Measurements from ENCODE around the gene STK39.

Gene STK39

DNA sequence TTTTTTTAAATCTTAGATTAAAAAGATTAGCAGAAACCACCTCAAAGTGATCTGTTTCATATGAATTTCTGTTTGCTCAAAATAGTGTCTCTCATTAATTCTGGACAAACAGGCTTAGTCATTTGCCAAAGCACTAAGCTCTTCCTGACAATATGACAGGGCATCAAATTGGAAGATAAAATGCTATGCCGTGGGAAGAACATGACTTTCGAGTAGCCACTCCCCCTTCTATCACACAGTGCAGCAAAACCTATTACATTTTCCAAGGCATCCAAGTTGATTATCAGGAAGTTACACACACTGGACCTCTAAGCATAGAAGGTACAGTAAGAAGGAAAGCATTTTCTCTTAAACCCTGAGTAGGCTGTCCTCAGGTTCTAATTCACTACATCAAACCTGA, 89.5 kb downstream of the STK39 start:
- no peak for DNase-seq (ENCODE audit: low read depth)

DNA sequence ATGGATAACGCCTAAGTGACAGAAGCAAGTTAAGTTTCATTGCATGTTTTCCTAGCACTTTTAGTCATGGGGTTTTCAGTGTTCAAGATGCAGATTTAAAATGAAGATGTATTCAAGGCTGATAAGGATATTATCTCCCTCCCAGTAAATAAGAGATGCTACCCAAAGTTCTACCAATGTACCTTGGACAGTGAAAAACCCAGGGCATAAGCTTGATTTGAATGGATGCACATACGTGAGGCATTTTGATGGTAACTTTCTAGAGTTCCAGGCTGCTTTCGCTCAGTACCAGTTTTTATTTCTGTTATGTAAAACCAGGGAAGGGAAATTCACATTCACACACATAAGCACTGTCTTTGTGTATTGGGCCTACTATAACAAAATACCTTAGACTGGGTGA, 90.3 kb downstream of the STK39 start:
- DNase-seq (ENCODE audit: low read depth), result no peak

GRCh38 chr2:168156661-168157060, 90.7 kb downstream of the STK39 start:
- DNase-seq (ENCODE audit: low read depth), result no peak

DNA sequence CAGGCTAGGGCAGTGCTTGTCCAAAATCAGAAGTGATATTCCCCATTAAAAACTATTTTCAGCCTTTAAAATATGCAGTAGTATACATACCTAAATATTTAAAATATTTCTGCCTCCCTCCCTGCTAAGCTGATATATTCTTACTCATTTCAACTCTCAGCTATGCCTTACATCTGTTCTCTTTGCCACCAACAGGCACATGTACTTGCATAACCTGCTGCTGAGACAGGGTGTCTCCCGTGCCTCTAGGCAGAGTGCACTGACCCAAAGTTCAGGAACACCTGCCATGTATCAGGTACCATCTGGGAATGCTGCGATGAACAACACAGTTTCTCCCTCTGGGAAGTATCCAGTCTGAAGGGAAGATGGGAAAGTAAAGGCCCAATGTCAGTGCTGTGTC, 91.7 kb downstream of the STK39 start:
- no peak for DNase-seq (ENCODE audit: low read depth)

- DNase-seq (ENCODE audit: low read depth), result no peak
Measured at GRCh38 chr2:168155046-168155445, 92.3 kb downstream of the STK39 start.

DNA sequence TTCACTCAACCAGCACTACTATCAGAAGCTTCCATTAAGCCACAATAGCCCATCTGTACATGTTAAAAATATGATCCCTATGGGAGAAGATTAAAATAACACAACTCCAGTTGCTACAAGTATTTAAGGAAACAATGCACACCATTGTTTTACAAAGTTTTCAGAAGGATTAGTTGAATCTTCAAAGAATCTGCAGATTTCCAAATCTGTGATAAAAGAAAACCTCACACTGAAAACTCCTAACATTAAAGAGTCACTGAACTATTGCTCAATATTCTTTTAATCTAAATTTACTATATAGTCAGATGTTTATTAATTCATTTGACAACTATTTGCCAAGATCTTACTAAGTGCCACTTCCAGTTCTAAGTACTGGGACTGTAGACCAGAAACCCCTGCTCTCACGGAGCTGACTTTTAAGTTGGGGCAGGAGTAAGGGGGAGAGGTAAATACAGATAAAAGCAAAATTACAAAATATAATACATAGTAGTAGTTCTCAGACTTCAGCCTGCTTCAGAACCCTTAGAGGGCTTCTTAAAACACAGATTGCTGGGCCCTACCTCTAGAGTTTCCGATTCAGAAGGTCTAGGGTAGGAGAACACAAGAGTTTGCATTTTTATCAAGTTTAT, 94.4 kb downstream of the STK39 start:
- no peak for DNase-seq (ENCODE audit: low read depth)

DNA sequence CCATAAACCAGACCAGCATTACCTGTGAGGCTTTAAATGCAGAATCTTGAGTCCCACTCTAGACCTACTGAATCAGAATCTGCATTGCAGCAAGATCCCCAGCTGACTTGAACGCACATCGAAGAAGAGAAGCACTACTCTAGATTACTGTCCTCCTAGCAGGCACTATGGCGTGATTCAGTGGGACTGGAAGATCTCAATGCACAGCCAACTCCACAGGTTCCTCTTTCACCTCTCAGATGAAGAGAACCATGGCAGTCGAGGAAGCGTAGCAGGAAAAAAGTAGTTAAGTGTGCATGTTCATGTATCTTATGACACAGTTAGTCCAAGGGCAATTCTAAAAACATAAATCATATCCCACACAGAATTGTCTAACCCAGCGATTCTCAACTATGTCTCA, 97.4 kb downstream of the STK39 start:
- no peak for DNase-seq (ENCODE audit: low read depth)

GRCh38 chr2:168149150-168149974, 98.0 kb downstream of the STK39 start:
- no peak for DNase-seq (ENCODE audit: low read depth)

DNA sequence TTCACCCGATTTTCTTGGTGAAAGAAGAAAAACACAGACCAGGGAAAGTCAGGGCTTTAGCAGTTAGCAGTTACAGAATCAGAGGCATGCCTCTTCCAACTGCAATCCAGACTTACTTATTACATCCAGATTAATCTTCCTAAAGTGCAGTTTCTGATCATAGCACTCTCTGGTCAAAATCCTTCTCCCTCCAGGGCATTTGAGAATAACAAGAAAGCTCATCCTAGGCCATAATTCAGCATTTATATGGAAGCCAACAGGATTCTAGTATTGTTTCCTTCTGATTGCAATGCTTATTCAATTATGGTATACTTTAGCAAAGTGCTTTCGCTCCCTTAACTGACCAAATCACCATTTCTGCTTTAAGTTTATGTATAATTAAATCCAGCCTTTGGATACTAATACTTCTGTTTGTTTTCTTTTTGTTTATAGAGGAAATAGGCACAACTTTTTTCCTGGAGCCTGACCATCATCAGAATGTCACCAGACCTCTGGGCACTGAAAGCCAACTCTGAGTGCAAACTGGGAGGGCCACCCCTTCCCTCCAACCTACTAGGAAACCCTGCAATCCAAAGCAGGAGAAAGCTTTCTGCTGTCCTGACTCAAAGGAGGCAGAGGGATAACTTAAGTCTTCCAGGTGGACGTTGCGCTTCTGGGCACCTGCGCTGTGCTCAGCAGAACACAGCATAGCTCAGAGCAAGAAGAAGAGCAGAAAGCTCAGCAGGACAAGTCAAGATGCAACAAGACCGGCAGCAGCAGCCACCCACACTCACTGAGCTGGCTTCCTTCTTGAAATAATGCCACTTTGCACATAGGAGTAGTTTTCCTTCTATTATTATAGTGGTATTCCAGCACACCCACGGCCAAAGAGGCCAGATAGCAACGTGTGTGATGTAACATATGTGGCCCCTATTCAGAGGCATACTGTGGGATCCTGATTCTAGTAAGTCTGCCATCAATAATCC, 99.3 kb downstream of the STK39 start:
- no peak for DNase-seq (ENCODE audit: low read depth)

GRCh38 chr2:168146892-168147810, 100.2 kb downstream of the STK39 start:
- no peak for DNase-seq (ENCODE audit: low read depth)

GRCh38 chr2:168145426-168146310, 101.7 kb downstream of the STK39 start:
- no peak for DNase-seq (ENCODE audit: low read depth)

DNA sequence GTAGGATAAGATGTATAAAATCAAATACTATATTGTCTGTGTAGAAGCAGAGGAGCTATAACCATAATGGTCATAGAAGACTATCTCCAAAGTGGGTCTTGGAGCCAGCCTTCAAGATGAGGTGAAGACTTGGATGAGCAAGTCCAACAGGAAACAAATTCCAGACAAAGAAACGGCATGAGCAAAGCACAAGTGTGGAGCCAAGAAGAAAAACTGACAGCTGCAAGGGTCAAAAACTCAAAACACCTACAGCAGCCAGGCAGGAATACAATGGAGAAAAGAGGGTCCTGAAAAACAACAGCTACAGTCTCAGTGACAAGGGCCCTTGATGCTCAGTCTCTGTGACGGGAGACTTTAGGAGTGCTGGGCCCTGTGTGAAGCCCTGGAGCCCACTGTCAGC, 102.4 kb downstream of the STK39 start:
- no peak for DNase-seq (ENCODE audit: low read depth)

- DNase-seq (ENCODE audit: low read depth), result no peak
Measured at GRCh38 chr2:168143813-168144212, 103.6 kb downstream of the STK39 start.

GRCh38 chr2:168140892-168141291, 106.5 kb downstream of the STK39 start:
- DNase-seq (ENCODE audit: low read depth), result no peak

- no peak for DNase-seq (ENCODE audit: low read depth)
Measured at GRCh38 chr2:168139852-168140251, 107.5 kb downstream of the STK39 start.

DNA sequence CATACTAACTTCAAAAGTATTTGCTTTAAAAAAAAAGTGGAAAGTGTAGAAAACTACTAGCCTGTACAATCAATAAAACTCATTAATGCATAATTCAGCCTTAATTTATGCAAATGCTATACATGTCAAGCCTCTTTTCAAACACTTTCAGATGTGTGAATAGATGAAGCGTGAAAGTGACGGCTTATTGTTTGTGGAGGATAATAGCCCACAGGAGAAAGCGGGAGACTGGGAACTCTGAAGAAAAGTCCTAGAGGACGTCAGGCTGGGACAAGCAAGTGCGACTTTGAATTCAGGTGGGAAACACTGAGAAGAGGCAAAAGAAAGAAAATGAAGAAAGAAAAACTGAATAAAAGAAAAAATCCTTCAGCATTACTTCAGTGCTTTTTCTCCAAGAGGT, 108.5 kb downstream of the STK39 start:
- DNase-seq (ENCODE audit: low read depth), result no peak

- DNase-seq (ENCODE audit: low read depth), result no peak
Measured at GRCh38 chr2:168138374-168138773, 109.0 kb downstream of the STK39 start.

GRCh38 chr2:168137510-168138180, 109.8 kb downstream of the STK39 start:
- no peak for DNase-seq (ENCODE audit: low read depth)

GRCh38 chr2:168136392-168136977, 110.9 kb downstream of the STK39 start:
- DNase-seq (ENCODE audit: low read depth), result peak; percentile 18

All from HS-5 (cell line).